IMR-90 (cell line): ENCODE data around the gene SNRNP200. TPM values are rescaled to one million over a fixed set of nuclear protein-coding genes. Genes with fewer than 3 reads are reported as not detected.

Experiments used
- polyA plus RNA-seq, 3 experiments: library from polyadenylated mRNA; depleted of rRNA; stranded (reverse); fragments of >200 nt; gene quantifications; 2 replicates each; pipeline ENCODE4 v1.2.3, GENCODE V29; 2012; ENCODE audit warnings: low replicate concordance in 1 of 3
- total RNA-seq: library from RNA; depleted of rRNA; stranded (reverse); fragments of >200 nt; gene quantifications from 2 replicates; pipeline ENCODE4 v1.2.3, GENCODE V29; 2012
- TF ChIP-seq, protein P1 (sequence below): conservative IDR thresholded peaks from 2 replicates; pipeline ENCODE4 v1.5.1; 2012; ENCODE audit warnings: mild to moderate bottlenecking, low read depth, low read length, improper control_type of control experiment

The SNRNP200 gene
- total and polyA plus RNA-seq, 2 of the 4 experiments (the other 2 are of a cell fraction): 44.1 to 108 TPM

DNA sequence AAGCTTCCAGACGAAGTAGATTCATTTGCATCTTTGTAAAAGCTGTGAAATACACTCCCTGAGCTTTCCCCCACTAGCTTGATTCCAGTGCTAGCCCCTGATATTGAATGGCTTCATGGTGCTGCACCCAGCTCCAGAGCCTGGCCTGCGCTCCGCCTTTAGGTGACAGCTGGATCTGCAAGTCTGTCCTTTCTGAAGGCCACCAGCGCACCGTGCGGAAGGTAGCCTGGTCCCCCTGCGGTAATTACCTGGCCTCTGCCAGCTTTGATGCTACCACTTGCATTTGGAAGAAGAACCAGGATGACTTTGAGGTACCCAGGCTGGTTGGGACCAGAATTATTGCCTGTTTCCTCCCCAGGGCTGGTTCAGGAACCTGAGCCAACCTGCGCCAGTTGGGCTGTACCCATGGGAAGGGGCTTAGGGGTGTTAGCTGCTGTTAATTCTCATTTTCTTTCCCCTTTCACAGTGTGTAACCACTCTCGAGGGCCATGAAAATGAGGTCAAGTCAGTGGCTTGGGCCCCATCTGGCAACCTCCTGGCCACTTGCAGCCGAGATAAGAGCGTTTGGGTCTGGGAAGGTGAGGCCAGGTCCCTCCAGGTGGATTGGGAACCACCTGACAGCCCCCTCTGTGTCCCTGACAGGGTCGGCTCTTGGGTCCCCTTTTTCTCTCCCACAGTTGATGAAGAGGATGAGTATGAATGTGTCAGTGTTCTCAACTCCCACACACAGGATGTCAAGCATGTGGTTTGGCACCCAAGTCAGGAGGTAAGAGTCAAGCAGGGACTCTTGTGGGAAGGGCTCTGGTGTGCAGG is 38.0 kb downstream of the SNRNP200 start (continued):
- TF ChIP-seq, protein P1, sequence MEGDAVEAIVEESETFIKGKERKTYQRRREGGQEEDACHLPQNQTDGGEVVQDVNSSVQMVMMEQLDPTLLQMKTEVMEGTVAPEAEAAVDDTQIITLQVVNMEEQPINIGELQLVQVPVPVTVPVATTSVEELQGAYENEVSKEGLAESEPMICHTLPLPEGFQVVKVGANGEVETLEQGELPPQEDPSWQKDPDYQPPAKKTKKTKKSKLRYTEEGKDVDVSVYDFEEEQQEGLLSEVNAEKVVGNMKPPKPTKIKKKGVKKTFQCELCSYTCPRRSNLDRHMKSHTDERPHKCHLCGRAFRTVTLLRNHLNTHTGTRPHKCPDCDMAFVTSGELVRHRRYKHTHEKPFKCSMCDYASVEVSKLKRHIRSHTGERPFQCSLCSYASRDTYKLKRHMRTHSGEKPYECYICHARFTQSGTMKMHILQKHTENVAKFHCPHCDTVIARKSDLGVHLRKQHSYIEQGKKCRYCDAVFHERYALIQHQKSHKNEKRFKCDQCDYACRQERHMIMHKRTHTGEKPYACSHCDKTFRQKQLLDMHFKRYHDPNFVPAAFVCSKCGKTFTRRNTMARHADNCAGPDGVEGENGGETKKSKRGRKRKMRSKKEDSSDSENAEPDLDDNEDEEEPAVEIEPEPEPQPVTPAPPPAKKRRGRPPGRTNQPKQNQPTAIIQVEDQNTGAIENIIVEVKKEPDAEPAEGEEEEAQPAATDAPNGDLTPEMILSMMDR: peak; percentile 50
